ENCODE results near the gene SECTM1. TPM values are rescaled to one million over a fixed set of nuclear protein-coding genes. Genes with fewer than 3 reads are reported as not detected.

Gene SECTM1
- total RNA-seq, 1 experiment from 2014 or later, result 61.7 TPM

GRCh38 chr17:82350182-82351030, 16.8 kb upstream of the SECTM1 start:
- H3K9me3 ChIP-seq (ENCODE audit: low read length), result no peaks in the 10 kb centered on the region
- ATAC-seq, result no peak
- H3F3A ChIP-seq (ENCODE audit: low read length, unreplicated experiment), result no peaks in the 10 kb centered on the region
- ChIA-PET CTCF (no interaction called here), POLR2A (ENCODE audit: unreplicated experiment) (no interaction called here)
- no peaks in the 10 kb centered on the region for H3K27me3 ChIP-seq (ENCODE audit: low read length)
- H4K20me1 ChIP-seq (ENCODE audit: low read length), result no peaks in the 10 kb centered on the region
- no peak for TF ChIP-seq EZH2 (IDR thresholded peaks at IDR 0.05; ENCODE audit: low read length, unreplicated experiment)
- no peak for TF ChIP-seq CTCF (conservative IDR thresholded peaks at IDR 0.05; ENCODE audit: low read depth, low read length)
- no peak for TF ChIP-seq EZH2phosphoT487 (IDR thresholded peaks at IDR 0.05; ENCODE audit: borderline replicate concordance, low read length)
- H3K4me2 ChIP-seq (ENCODE audit: low read length), result no peak overlapping the region
- no peaks in the 10 kb centered on the region for H3K9me2 ChIP-seq (replicated peaks; ENCODE audit: low read length)
- no peak overlapping the region for H3K27ac ChIP-seq (ENCODE audit: low read length)
- no peak overlapping the region for H2AFZ ChIP-seq (ENCODE audit: low read length)
- H3K4me3 ChIP-seq (ENCODE audit: low read length), result no peak overlapping the region
- no TSS peak for BruUV-seq (replicated peaks)
- H3K36me3 ChIP-seq (ENCODE audit: low read depth, low read length), result no peaks in the 10 kb centered on the region
- peaks cover 7% of the 10 kb centered on the region; the same call in 1 of the 2 replicates for H3K4me1 ChIP-seq (ENCODE audit: insufficient read depth, low read length)
- intact Hi-C loops (cut with micrococcal nuclease), result loop anchor here (5.0 to 10.0 kb wide), 4 partner anchors 62 to 202 kb away; partner anchors contain the start of genes CYBC1 and NARF
- DNase-seq, result no peak
- H3K79me2 ChIP-seq (ENCODE audit: low read length), result no peaks in the 10 kb centered on the region
- no peak overlapping the region for H3K9ac ChIP-seq (ENCODE audit: low read length)

DNA sequence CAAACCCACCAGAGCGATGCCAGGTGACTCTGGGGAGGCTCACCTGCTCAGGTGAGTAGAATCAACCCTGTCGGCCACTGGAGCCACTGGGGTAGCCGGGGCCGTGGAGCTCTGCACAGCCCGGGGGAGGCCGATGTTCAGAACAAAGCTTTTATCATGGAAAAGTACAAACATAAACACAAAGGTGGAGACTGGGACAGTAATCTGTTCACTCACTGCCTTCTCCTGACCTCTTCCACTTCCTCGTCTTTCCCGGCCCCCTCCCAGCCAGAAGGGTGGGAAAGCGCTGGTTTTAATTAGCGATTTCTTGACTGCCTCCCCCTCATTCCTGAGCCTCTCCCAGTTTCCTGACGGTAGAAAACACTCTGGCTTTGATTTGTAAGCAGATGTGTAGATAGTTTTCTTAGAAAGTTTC, 15.7 kb upstream of the SECTM1 start:
- H4K20me1 ChIP-seq (ENCODE audit: low read length), result no peaks in the 10 kb centered on the region
- peaks cover 6% of the 10 kb centered on the region; the same call in 1 of the 2 replicates for H3K4me1 ChIP-seq (ENCODE audit: insufficient read depth, low read length)
- no peak overlapping the region for H3K4me3 ChIP-seq (ENCODE audit: low read length)
- no peaks in the 10 kb centered on the region for H3K9me3 ChIP-seq (ENCODE audit: low read length)
- no peaks in the 10 kb centered on the region for H3F3A ChIP-seq (ENCODE audit: low read length, unreplicated experiment)
- no peaks in the 10 kb centered on the region for H3K27me3 ChIP-seq (ENCODE audit: low read length)
- CTCF ChIA-PET, result interaction anchor here (0.6 kb wide), 1 partner anchor 242 kb away, joined by 3 read pairs; no protein-coding TSS in a partner anchor
- H3K79me2 ChIP-seq (ENCODE audit: low read length), result no peaks in the 10 kb centered on the region
- ATAC-seq (no peak), DNase-seq (no peak)
- intact Hi-C loops (cut with micrococcal nuclease), result no loop called here
- no TSS peak for BruUV-seq (replicated peaks)
- no peaks in the 10 kb centered on the region for H3K9me2 ChIP-seq (replicated peaks; ENCODE audit: low read length)
- H2AFZ ChIP-seq (ENCODE audit: low read length), result no peak overlapping the region
- TF ChIP-seq EZH2phosphoT487 (IDR thresholded peaks at IDR 0.05; ENCODE audit: borderline replicate concordance, low read length) (no peak), EZH2 (IDR thresholded peaks at IDR 0.05; ENCODE audit: low read length, unreplicated experiment) (no peak), CTCF (conservative IDR thresholded peaks at IDR 0.05; ENCODE audit: low read depth, low read length) (no peak)
- POLR2A ChIA-PET (ENCODE audit: unreplicated experiment), result no interaction called here
- H3K4me2 ChIP-seq (ENCODE audit: low read length), result no peak overlapping the region
- H3K9ac ChIP-seq (ENCODE audit: low read length), result no peak overlapping the region
- no peaks in the 10 kb centered on the region for H3K36me3 ChIP-seq (ENCODE audit: low read depth, low read length)
- H3K27ac ChIP-seq (ENCODE audit: low read length), result no peak overlapping the region

GRCh38 chr17:82348866-82349265, 15.3 kb upstream of the SECTM1 start:
- ATAC-seq, result no peak
- H3K79me2 ChIP-seq (ENCODE audit: low read length), result no peaks in the 10 kb centered on the region
- no peaks in the 10 kb centered on the region for H4K20me1 ChIP-seq (ENCODE audit: low read length)
- H3K4me3 ChIP-seq (ENCODE audit: low read length), result no peak overlapping the region
- POLR2A ChIA-PET (ENCODE audit: unreplicated experiment), result interaction anchor here (0.7 kb wide), 1 partner anchor 429 kb away, joined by 6 read pairs; no protein-coding TSS in a partner anchor
- CTCF ChIA-PET, result no interaction called here
- no peak overlapping the region for H3K4me2 ChIP-seq (ENCODE audit: low read length)
- TF ChIP-seq EZH2phosphoT487 (IDR thresholded peaks at IDR 0.05; ENCODE audit: borderline replicate concordance, low read length) (no peak), EZH2 (IDR thresholded peaks at IDR 0.05; ENCODE audit: low read length, unreplicated experiment) (no peak), CTCF (conservative IDR thresholded peaks at IDR 0.05; ENCODE audit: low read depth, low read length) (no peak)
- no peak overlapping the region for H3K9ac ChIP-seq (ENCODE audit: low read length)
- H3K36me3 ChIP-seq (ENCODE audit: low read depth, low read length), result no peaks in the 10 kb centered on the region
- no peak overlapping the region for H2AFZ ChIP-seq (ENCODE audit: low read length)
- H3K27me3 ChIP-seq (ENCODE audit: low read length), result no peaks in the 10 kb centered on the region
- no peaks in the 10 kb centered on the region for H3K9me2 ChIP-seq (replicated peaks; ENCODE audit: low read length)
- intact Hi-C loops (cut with micrococcal nuclease), result no loop called here
- no peaks in the 10 kb centered on the region for H3F3A ChIP-seq (ENCODE audit: low read length, unreplicated experiment)
- no peak overlapping the region for H3K27ac ChIP-seq (ENCODE audit: low read length)
- no peaks in the 10 kb centered on the region for H3K9me3 ChIP-seq (ENCODE audit: low read length)
- DNase-seq, result no peak
- peaks cover 6% of the 10 kb centered on the region; the same call in 1 of the 2 replicates for H3K4me1 ChIP-seq (ENCODE audit: insufficient read depth, low read length)
- BruUV-seq (replicated peaks), result no TSS peak

Data from PC-3 (cell line).